ENCODE results near the gene PCNT.

Gene PCNT, protein sequence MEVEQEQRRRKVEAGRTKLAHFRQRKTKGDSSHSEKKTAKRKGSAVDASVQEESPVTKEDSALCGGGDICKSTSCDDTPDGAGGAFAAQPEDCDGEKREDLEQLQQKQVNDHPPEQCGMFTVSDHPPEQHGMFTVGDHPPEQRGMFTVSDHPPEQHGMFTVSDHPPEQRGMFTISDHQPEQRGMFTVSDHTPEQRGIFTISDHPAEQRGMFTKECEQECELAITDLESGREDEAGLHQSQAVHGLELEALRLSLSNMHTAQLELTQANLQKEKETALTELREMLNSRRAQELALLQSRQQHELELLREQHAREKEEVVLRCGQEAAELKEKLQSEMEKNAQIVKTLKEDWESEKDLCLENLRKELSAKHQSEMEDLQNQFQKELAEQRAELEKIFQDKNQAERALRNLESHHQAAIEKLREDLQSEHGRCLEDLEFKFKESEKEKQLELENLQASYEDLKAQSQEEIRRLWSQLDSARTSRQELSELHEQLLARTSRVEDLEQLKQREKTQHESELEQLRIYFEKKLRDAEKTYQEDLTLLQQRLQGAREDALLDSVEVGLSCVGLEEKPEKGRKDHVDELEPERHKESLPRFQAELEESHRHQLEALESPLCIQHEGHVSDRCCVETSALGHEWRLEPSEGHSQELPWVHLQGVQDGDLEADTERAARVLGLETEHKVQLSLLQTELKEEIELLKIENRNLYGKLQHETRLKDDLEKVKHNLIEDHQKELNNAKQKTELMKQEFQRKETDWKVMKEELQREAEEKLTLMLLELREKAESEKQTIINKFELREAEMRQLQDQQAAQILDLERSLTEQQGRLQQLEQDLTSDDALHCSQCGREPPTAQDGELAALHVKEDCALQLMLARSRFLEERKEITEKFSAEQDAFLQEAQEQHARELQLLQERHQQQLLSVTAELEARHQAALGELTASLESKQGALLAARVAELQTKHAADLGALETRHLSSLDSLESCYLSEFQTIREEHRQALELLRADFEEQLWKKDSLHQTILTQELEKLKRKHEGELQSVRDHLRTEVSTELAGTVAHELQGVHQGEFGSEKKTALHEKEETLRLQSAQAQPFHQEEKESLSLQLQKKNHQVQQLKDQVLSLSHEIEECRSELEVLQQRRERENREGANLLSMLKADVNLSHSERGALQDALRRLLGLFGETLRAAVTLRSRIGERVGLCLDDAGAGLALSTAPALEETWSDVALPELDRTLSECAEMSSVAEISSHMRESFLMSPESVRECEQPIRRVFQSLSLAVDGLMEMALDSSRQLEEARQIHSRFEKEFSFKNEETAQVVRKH (N-terminal part only)

DNA sequence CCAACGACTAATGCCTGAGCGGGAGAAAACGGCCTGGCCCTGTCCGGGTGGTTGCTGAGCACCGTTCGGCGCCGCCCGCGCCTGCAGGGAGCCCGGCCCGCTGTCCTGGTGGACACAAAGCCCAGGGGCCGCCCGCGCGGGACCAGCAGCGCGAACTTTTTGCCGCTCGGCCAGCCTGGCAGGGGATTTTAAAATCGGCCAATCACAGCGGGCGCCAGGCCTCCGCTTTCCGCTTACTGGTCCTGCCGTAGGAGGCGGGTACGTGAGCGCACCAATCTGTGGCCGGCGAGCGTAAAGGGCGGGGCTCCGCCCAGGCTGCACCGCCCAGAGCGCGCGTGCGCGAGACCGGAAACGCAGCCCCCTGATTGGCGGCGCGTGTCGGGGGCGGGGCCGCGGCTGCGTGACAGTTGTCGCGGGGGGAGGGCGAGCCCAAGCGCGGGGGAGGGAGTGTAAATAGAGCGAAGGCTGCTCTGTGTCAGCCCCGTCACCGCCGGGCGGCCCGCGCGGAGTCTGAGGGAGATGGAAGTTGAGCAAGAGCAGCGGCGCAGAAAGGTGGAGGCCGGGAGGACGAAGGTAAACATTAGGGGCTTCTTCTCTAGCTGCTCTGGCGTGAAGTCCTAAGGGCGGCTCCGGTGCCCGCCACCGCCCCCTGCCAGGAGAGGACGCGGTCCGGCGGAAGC lies at the start of gene PCNT, which contains the start of gene C21orf58:
Gene PCNT (plus strand): TSS at position 447 of the 680 bp plus-strand sequence. CDS start 73 bp downstream, at position 520.
Gene C21orf58 (minus strand): TSS at position 161 of the 680 bp plus-strand sequence. CDS start 1,132 bp downstream, outside the sequence.
- DNase-seq (ENCODE audit: low spot score): peak; percentile 99

DNA sequence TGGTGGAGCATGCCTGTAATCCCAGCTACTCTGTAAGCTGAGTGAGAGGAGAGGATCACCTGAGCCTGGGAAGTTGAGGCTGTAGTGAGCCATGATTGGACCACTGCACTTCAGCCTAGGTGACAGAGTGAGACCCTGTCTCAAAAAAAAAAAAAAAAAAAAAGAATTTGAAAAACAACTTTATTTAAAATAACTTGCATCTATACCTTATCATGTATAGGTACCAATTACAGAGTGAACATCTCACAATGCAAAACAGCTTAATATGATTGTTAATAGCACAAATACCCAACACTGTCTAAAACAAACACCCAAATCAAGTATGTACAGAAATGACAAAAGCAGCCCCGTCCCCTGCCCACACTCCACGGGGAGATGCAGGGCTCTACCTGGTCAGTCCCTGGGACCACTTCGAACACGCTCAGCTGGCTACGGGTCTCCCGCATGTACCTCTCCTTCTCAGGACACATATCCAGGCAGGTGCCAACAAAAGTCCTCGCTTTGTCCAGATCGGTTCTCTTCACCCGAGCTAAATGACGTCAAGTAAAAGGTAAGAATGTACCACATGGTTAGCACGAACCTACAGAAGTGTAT lies 49.1 kb upstream of the PCNT start:
- no peak for DNase-seq (ENCODE audit: low spot score)

DNA sequence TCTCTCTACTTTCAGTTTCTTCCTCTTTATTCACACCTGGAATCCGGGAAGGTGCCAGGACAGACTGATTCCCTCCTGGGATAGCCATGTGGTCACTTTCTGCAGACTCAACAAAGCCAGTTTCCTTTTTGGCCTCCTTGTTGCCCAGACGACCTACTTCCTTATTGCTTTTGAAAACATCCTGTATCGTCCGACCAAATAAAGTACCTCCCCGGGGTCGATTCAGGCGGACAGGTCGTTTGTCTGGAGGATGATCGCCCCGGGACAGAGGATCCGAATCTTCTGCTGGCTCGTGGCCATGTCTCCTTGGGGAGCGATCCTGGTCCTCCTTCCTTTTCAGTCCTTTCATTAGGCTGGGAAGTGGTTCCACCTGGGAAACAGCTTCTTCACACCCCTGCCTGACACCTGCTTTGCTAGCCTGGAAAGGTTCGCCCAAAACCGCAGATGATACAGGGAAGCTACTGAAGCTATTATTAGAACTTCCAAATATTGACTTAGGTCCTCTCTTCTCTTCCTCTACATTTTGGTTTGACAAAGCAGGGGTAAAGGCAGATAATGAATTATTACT lies 39.8 kb upstream of the PCNT start:
- DNase-seq (ENCODE audit: low spot score): no peak

DNA sequence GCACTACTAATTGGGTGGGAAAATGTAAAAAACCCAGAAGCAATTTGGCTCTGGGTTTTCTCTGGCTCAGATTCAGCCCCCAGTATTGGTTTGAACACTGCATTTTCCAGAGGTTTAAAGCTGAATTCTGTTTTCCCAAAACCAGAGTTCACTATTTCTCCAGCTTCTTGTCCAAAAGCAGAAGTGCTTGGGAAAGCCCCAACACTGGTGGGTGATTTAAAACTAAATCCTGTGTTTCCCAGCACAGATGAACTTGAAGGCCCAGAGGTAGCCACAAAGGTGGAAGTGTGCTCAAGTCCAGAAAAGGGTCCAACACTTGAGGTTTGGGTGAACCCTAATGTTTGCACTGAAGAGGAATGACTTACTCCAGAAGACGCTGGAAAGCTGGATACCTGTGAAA lies 39.2 kb upstream of the PCNT start:
- DNase-seq (ENCODE audit: low spot score): no peak

DNA sequence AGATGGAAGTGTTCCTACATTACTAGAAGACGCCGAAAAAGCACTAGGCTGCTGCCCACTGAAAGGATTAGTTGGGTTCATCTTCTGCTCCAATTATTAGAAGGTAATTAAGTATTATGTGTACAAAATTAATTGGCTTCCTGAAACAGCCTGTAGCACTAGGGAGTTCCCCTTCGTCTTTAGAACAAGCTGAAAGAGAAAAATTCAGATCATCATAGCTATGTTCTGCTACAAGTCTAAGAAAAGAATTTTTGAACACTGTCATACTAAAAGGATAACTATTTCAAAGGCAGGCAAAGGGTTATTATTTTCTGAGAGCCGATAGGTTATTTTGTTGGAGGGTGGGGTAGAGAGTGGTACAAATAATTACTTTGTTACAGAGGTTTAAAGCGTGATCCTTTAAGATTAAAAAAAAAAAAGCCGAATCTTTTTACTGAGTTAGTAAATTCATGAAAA lies 38.7 kb upstream of the PCNT start, which contains the start of gene MCM3AP:
Gene MCM3AP (minus strand): TSS at position 406 of the 456 bp plus-strand sequence. CDS start 325 bp downstream, at position 81.
- no peak for DNase-seq (ENCODE audit: low spot score)

DNA sequence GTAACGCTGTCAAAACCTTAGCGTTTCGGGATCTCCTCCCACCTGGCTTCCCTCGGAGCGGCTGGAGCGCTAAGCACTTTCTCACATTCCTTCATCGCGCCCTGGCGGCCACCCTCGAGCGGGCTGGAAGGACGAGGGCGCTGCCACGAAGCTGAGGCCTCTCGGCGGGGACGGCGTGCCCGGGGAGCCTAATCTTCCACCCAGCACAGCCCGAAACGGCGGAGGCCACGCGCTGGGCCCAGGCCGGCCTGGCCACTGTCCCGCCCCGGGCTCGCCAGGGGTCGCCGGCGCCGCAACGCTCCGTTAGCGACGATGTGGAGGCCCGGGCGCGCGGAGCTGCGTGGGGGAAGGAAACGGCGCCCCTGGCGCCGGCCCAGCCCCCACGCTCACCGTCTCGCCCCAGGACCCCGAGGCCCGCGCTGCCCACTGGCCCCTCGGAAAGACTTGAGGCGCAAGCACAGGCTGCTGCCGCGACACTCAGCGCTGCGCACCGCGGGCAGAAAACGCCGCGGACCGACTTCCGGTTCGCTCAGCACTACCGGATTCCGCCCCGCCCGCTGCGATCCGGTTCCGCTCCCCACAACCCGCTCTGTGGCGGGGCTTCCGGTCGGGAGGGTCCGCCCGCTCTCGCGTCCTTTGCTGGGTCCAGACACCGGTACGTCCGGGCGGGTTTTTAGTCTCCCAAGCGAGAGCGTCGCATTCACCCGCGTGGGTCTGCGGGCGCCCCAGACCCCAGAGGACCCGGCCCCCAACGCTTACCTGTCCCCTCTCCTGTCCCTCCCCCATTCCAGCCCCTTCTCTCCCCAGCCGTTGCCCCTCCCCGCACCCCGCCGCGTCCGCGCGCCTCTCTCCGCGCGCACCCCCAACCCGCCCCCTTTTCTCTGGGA lies 38.0 kb upstream of the PCNT start, which contains the start of gene YBEY:
Gene YBEY (plus strand): TSS at position 582 of the 887 bp plus-strand sequence. CDS start 572 bp downstream, outside the sequence.
- peak; percentile 91 for DNase-seq (ENCODE audit: low spot score)

DNA sequence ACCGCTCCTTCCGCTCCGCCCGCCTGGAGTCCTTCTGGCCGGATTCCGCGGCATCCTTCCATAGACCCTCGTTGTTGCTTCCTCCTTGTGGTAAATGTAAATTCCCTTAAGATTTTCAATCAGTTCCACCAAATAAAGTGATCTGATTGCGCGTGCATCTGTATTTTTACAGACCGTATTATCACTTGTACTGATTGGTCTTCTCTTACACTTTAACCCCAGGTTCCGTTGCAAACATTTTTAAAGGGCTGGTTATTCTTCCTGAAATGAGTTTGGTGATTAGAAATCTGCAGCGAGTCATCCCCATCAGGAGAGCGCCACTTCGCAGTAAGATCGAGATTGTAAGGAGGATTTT lies 37.3 kb upstream of the PCNT start:
- no peak for DNase-seq (ENCODE audit: low spot score)

DNA sequence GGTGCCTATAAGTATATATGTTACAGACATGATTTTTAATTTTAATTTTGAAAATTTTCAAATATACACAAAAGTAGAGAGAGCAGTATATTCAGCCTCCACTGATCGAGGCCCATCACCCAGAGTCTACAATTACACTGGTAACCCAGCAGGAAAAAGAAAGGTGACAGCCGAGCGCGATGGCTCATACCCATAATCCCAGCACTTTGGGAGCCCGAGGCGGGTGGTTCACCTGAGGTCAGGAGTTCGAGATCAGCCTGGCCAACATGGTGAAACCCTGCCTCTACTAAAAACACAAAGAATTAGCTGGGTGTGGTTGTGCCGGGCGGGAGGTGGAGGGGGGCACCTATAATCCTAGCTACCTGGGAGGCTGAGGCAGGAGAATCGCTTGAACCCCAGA lies 36.4 kb upstream of the PCNT start:
- no peak for DNase-seq (ENCODE audit: low spot score)

DNA sequence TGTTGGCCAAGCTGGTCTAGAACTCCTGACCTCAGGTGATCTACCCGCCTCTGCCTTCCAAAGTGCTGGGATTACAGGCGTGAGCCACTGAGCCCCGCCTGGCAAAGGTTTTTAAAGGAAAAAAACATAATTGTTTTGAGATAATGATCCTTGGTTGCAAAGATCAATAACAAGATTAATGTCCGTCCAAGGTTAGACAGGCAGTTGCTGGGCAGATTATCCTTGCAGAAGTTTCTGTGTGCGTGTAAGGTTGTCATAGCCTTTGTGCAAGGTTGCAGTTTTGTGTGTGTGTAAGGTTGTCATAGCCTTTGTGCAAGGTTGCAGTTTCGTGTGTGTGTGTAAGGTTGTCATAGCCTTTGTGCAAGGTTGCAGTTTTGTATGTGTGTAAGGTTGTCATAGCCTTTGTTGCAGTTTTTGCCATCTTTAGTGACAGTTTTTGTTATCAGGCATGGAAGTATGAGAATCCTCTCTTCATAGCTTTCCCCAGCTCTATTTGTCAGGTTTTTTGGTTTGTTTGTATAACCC lies 34.2 kb upstream of the PCNT start:
- no peak for DNase-seq (ENCODE audit: low spot score)

DNA sequence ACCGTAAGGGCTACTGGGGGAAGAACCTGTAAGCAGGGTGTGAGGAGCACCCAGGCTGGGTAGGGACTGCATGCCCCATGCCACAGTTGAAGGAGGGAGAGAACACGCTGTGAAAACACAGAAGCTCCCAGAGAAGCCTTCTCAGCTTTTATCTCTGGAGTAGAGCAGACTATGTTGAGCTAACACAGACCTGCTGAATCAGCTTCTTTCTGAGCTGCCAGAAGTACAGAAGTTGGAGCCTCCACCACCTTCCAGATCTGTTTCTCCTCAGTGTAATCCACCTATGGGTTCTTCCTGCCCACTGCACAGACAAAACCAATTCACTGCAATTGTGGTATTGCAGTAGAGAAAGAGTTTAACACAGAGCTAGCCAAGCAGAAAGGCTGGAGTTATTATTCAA lies 32.4 kb upstream of the PCNT start:
- no peak for DNase-seq (ENCODE audit: low spot score)

DNA sequence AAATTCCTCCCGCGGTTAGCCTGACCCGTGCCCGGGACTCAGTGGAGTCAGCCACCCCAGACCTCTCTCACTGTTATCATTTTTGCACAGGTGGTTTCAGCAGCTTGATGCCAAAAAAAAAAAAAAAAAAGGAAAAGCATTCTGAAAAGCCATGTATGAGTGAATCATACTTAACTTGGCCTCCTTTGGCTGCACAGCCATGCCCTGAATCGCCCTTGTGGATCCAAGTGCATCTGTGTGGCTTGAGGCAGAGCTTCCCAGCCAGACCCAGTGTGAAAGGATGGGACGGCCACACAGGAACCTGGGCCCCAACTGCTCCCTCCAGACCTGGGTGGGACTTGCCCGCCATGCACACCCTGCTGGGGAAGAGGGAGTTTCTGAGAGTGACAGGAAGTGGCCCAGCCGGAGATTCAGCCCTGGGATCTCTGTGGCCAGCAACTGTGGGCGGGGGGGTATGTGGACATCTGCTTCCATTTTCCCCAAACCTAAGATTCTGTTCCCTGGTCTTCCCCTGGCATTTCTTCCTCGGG lies 29.2 kb upstream of the PCNT start:
- DNase-seq (ENCODE audit: low spot score): no peak

DNA sequence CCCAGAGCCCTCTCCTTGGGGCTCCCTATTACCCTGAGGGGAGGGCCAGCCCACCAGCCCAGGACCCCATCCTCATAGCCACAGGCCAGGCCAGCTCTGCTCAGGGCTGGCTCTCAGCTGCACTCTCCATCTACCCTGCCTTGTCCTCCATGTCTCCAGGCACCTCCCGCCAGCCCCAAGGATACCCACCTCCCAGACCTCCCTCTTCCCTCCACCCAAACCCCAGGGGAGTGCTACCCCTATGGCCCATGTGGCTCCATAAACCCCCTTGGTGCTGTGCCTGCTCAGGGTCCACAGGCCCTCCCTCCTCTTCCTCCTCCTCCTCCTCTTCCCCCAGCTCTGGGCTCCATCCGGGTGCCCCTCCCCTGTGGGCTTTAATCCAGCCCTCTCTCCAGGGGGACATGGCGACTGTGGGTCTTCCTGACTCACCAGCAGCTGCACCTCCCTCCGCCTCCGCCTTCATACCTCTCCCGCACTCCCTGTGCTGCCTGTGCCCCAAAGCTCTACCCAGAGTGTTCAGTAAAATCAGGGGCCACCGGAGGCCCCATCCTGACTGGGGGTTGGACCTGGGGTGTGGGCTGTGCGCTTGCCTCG lies 28.7 kb upstream of the PCNT start:
- no peak for DNase-seq (ENCODE audit: low spot score)

DNA sequence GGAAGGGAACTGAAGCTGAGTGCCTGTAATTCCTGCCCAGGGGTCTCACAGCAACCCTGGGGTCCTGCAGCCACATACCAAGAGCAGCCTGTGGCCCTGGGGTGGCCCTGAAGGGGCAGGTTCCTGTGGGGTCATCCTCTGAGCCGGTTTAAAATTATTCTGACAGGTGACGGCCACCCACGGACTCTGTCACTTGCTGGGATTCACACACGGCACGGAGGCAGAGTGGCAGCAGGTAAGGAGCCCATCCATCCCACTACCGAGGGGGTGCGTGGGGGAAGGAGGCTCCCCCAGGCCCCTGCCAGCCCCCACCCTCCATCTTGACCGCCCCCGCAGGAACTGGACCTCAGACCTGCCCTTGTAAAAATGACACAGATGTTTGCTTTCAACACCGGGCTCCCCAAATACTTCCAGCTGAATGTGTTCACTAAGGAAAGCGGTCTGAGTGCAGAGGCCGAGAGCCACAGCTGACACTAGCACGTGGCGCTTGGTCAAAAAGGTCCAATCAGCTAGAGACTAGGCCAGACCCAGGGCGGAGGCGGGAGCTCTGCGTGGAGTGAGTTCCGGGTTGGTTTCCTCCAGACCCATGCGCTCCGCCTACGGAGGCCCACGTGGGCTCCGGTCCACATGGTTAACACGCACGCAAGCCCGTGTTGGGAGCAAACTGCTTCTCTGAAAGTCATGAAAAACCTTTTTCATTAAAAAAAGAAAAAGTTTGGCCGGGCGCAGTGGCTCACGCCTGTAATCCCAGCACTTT lies 27.8 kb upstream of the PCNT start:
- DNase-seq (ENCODE audit: low spot score): peak; percentile 88

DNA sequence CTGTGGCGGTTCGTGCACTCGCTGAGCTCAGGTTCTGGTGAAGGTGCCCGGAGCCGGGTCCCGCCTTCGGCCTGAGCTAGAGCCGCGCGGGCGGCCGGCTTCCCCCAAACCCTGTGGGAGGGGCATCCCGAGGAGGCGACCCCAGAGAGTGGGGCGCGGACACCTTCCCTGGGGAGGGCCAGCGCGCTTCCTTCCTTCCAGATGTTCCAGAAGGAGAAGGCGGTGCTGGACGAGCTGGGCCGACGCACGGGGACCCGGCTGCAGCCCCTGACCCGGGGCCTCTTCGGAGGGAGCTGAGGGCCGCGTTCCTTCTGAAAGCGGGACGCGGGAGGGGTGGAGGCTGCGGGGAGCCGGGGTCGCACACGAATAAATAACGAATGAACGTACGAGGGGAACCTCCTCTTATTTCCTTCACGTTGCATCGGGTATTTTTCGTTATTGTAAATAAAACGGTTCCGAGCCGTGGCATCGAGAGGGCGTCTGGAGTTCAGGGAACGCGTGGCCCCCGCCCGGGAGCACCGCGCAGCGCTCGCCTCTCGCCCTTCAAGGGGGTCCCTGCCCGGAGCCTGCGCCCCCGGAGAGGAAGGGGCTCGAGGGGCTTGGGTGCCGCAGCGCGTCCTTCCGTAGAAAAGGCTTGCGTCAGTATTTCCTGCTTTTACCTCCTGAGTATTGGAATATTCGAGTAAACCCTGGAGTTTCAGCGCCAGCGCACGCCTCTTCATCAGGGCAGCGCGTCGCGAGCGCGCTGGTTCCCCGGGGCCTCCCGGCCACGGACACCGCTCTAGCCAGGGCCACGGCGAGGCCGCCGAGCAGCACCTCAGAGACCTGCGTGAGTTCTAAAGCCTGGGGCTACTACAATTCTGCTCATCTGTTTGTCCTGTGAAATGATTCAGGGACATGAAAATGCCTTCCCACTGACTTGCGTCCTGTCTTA lies 26.4 kb upstream of the PCNT start:
- no peak for DNase-seq (ENCODE audit: low spot score)

DNA sequence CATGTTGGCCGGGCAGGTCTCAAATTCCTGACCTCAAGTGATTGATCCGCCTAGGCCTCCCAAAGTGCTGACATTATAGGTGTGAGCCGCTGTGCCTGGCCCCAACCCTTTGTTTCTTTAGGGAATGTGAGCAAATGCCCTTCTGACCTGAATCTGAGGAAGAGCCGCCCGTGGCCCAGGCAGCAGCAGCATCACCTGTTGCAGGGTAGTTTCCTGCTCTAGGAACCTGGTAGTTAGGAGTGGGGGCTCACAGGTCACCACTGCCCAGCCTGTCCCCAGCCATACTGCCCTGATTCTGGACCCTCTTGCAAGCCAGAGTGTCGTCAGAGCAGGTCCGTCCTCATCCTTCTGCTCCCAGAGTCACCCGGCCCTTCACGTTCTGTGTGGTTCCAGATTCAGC lies 24.8 kb upstream of the PCNT start:
- no peak for DNase-seq (ENCODE audit: low spot score)

DNA sequence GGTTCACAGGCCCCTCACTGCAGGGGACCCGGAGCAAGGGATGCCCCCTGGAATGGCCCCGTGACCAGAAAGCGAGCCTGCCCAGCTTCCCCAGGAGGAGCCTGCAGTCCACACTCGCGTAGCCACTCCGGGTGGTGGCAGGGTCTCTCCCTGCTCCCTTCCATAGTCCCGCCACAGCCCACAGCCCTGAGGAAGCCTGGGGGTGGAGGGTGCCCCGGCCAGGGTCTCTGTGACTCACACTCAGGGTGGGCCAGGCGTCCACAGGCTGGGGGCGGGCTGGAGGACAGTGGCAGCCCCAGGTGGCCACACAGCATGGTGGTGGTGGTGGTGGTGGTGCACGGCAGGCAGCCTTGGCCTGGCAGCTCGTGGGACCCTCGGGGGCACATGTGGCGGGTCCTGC lies 22.2 kb upstream of the PCNT start:
- DNase-seq (ENCODE audit: low spot score): no peak

DNA sequence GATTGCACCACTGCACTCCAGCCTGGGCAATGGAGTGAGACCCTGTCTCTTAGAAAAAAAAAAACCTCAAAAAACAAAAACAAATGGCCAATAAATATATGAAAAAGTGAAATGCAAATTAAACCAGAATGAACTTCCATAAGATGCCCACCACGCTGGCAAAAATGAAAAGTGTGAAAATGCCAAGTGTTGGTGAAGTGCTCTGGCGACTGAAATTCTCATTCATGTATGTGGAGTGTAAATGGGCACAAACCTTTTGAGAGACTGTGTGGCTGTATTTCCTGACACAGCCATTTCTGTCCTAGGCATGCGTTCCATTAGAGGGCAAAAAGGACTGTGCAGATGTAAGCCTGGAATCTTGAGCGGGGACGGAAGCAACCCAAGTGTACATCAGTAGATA lies 19.5 kb upstream of the PCNT start:
- no peak for DNase-seq (ENCODE audit: low spot score)

Data from germinal center (tissue), 1 donor.